Suprapubic skin (tissue), 4 donors: ENCODE measurements around the gene NRG3.

Experiments
- EP300 ChIP-seq: sonication (generic); formaldehyde crosslinking; IDR thresholded peaks from one replicate; pipeline ENCODE4 v1.6.1; 2017; ENCODE audit warnings: antibody characterized with exemption
- POLR2A ChIP-seq, 2 donors: fragments of 450-650 bp; IDR thresholded peaks; one replicate each; pipeline ENCODE4 v1.6.1; 2017; ENCODE audit warnings: antibody characterized with exemption in 2 of 2, mild to moderate bottlenecking in 2 of 2, moderate library complexity in 2 of 2
- POLR2AphosphoS5 ChIP-seq, 3 donors: sonication (generic); formaldehyde crosslinking; IDR thresholded peaks; one replicate each; pipeline ENCODE4 v1.6.1; 2017; ENCODE audit warnings: antibody characterized with exemption in 3 of 3
- TF ChIP-seq, protein P1 (sequence below), 2 donors: fragments of 200-600 bp in 1 of 2; fragments of 450-650 bp in 1 of 2; sonication (generic) in 1 of 2; IDR thresholded peaks; one replicate each; pipeline ENCODE4 v1.5.1; 2016 to 2019; ENCODE audit warnings: antibody characterized with exemption in 2 of 2, mild to moderate bottlenecking in 1 of 2, moderate library complexity in 1 of 2

DNA sequence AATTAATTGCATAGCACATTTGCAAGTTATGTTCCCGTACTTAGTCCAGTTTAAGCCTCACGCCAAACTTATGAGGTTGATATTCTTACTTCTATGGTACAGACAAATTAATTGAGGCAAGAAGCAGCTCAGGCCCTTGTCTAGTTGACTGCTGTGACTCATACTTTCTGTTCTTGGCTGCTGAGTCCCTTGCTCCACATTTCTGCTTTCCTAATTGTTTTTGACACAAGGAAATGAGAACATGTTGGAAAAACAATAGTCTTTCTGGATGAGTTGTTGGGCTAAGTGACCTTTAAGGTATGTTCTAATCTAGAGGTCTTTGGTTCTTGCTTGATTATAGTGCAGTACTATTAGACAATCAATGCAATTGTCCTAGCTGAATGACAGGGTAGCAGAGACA, 331.8 kb downstream of the NRG3 start:
- TF ChIP-seq, protein P1, sequence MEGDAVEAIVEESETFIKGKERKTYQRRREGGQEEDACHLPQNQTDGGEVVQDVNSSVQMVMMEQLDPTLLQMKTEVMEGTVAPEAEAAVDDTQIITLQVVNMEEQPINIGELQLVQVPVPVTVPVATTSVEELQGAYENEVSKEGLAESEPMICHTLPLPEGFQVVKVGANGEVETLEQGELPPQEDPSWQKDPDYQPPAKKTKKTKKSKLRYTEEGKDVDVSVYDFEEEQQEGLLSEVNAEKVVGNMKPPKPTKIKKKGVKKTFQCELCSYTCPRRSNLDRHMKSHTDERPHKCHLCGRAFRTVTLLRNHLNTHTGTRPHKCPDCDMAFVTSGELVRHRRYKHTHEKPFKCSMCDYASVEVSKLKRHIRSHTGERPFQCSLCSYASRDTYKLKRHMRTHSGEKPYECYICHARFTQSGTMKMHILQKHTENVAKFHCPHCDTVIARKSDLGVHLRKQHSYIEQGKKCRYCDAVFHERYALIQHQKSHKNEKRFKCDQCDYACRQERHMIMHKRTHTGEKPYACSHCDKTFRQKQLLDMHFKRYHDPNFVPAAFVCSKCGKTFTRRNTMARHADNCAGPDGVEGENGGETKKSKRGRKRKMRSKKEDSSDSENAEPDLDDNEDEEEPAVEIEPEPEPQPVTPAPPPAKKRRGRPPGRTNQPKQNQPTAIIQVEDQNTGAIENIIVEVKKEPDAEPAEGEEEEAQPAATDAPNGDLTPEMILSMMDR (IDR thresholded peaks at IDR 0.05), result no peak
- TF ChIP-seq POLR2A (IDR thresholded peaks at IDR 0.05) (no peak), EP300 (no peak), POLR2AphosphoS5 (IDR thresholded peaks at IDR 0.05) (no peak)
